Measurements from ENCODE around the gene ADORA2B.

Gene ADORA2B

DNA sequence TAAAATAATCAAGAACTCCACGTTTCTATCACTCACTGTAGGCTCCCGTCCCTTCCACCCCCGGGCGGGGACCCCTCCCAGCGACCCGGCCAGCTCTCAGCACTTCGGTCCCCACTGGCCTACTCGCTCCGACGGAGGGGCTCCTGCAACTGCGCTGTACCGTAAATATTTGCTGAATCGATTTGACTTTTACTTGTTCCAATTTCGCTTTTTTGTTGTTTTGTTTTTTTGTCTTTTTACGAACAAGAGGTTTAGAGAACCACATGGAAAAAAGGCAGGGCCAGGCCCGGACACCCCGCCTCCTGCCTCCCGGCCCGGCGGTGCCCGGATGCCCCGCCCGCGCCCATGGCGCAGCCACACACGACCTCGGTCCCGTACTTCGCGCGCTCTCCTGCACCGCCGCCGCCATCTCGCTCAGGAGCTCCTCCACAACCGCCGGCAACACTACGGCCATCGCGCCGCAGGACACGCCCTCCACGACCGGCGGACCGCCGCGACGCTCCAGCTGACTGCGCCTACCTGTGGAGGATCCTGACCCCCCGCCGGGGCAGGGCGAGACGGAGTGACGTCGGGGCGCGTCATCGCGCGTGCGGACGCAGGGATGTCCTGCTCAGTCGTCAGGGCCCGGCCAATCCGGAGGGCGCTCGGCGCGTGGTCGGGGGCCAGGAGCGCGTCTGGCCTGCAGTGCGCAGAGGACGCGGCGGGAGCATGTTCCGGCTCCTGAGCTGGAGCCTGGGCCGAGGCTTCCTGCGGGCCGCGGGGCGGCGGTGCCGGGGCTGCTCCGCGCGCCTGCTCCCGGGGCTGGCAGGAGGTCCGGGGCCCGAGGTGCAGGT, 54.4 kb downstream of the ADORA2B start, which contains the start of the genes TTC19 and ZSWIM7 (continued):
- TF ChIP-seq, protein P1, sequence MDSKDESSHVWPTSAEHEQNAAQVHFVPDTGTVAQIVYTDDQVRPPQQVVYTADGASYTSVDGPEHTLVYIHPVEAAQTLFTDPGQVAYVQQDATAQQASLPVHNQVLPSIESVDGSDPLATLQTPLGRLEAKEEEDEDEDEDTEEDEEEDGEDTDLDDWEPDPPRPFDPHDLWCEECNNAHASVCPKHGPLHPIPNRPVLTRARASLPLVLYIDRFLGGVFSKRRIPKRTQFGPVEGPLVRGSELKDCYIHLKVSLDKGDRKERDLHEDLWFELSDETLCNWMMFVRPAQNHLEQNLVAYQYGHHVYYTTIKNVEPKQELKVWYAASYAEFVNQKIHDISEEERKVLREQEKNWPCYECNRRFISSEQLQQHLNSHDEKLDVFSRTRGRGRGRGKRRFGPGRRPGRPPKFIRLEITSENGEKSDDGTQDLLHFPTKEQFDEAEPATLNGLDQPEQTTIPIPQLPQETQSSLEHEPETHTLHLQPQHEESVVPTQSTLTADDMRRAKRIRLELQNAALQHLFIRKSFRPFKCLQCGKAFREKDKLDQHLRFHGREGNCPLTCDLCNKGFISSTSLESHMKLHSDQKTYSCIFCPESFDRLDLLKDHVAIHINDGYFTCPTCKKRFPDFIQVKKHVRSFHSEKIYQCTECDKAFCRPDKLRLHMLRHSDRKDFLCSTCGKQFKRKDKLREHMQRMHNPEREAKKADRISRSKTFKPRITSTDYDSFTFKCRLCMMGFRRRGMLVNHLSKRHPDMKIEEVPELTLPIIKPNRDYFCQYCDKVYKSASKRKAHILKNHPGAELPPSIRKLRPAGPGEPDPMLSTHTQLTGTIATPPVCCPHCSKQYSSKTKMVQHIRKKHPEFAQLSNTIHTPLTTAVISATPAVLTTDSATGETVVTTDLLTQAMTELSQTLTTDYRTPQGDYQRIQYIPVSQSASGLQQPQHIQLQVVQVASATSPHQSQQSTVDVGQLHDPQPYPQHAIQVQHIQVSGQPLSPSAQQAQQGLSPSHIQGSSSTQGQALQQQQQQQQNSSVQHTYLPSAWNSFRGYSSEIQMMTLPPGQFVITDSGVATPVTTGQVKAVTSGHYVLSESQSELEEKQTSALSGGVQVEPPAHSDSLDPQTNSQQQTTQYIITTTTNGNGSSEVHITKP (tag by site-specific recombination; IDR thresholded peaks at IDR 0.05), result peak; percentile 83
- peak; percentile 100 for TF ChIP-seq SCRT2 (tag by site-specific recombination; IDR thresholded peaks at IDR 0.05)
- TF ChIP-seq YY1 (tag by site-specific recombination; IDR thresholded peaks at IDR 0.05), result peak; percentile 95
- TF ChIP-seq ZNF776 (tag by site-specific recombination; IDR thresholded peaks at IDR 0.05; ENCODE audit: borderline replicate concordance), result no peak
- peak; percentile 99 for TF ChIP-seq SCRT1 (tag by site-specific recombination; IDR thresholded peaks at IDR 0.05; ENCODE audit: borderline replicate concordance)
- peak; percentile 81; the same call in 1 of the 2 replicates for TF ChIP-seq ZNF785 (tag by site-specific recombination; IDR thresholded peaks at IDR 0.05)
- TF ChIP-seq, protein P2, sequence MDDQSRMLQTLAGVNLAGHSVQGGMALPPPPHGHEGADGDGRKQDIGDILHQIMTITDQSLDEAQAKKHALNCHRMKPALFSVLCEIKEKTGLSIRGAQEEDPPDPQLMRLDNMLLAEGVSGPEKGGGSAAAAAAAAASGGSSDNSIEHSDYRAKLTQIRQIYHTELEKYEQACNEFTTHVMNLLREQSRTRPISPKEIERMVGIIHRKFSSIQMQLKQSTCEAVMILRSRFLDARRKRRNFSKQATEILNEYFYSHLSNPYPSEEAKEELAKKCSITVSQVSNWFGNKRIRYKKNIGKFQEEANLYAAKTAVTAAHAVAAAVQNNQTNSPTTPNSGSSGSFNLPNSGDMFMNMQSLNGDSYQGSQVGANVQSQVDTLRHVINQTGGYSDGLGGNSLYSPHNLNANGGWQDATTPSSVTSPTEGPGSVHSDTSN (CRISPR knock-in tag; IDR thresholded peaks at IDR 0.05), result peak; percentile 97
- TF ChIP-seq ZNF792 (tag by site-specific recombination; IDR thresholded peaks at IDR 0.05), result peak; percentile 77; the same call in 1 of the 2 replicates
- peak; percentile 71 for TF ChIP-seq SP3 (tag by site-specific recombination; IDR thresholded peaks at IDR 0.05)
- TF ChIP-seq ZNF623 (tag by site-specific recombination; IDR thresholded peaks at IDR 0.05), result no peak
- TF ChIP-seq ZBTB1 (tag by site-specific recombination; IDR thresholded peaks at IDR 0.05), result 0 out of 2 replicates have a peak, but pooled peaks have one; percentile 47
- TF ChIP-seq ZNF843 (tag by site-specific recombination; IDR thresholded peaks at IDR 0.05), result peak; percentile 63
- TF ChIP-seq TRIM28 (IDR thresholded peaks at IDR 0.05; ENCODE audit: borderline replicate concordance, low read length), result no peak
- no peak for TF ChIP-seq ZNF585B (tag by site-specific recombination; IDR thresholded peaks at IDR 0.05)
- TF ChIP-seq OSR2 (tag by site-specific recombination; IDR thresholded peaks at IDR 0.05), result peak; percentile 59; the same call in 1 of the 2 replicates
- no peak for TF ChIP-seq ZNF202 (tag by site-specific recombination; IDR thresholded peaks at IDR 0.05; ENCODE audit: borderline replicate concordance)
- no peak for TF ChIP-seq ZNF138 (tag by site-specific recombination; IDR thresholded peaks at IDR 0.05; ENCODE audit: borderline replicate concordance)
- TF ChIP-seq ZNF521 (tag by site-specific recombination; IDR thresholded peaks at IDR 0.05), result no peak
- TF ChIP-seq, protein P3, sequence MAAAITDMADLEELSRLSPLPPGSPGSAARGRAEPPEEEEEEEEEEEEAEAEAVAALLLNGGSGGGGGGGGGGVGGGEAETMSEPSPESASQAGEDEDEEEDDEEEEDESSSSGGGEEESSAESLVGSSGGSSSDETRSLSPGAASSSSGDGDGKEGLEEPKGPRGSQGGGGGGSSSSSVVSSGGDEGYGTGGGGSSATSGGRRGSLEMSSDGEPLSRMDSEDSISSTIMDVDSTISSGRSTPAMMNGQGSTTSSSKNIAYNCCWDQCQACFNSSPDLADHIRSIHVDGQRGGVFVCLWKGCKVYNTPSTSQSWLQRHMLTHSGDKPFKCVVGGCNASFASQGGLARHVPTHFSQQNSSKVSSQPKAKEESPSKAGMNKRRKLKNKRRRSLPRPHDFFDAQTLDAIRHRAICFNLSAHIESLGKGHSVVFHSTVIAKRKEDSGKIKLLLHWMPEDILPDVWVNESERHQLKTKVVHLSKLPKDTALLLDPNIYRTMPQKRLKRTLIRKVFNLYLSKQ (tag by site-specific recombination; IDR thresholded peaks at IDR 0.05; ENCODE audit: borderline replicate concordance), result no peak
- TF ChIP-seq ZNF555 (tag by site-specific recombination; conservative IDR thresholded peaks at IDR 0.05), result no peak
- TF ChIP-seq GLIS2 (tag by site-specific recombination; IDR thresholded peaks at IDR 0.05), result peak; percentile 100
- TF ChIP-seq ZNF2 (tag by site-specific recombination; IDR thresholded peaks at IDR 0.05), result peak; percentile 95
- TF ChIP-seq HOXD13 (CRISPR knock-in tag; IDR thresholded peaks at IDR 0.05; ENCODE audit: borderline replicate concordance), result no peak
- TF ChIP-seq HOXA7 (CRISPR knock-in tag; IDR thresholded peaks at IDR 0.05; ENCODE audit: borderline replicate concordance), result no peak
- peak; percentile 75 for TF ChIP-seq ZFP37 (tag by site-specific recombination; IDR thresholded peaks at IDR 0.05)
- TF ChIP-seq ZNF114 (tag by site-specific recombination; IDR thresholded peaks at IDR 0.05), result no peak
- no peak for TF ChIP-seq ZNF423 (tag by site-specific recombination; IDR thresholded peaks at IDR 0.05)
- TF ChIP-seq, protein P4, sequence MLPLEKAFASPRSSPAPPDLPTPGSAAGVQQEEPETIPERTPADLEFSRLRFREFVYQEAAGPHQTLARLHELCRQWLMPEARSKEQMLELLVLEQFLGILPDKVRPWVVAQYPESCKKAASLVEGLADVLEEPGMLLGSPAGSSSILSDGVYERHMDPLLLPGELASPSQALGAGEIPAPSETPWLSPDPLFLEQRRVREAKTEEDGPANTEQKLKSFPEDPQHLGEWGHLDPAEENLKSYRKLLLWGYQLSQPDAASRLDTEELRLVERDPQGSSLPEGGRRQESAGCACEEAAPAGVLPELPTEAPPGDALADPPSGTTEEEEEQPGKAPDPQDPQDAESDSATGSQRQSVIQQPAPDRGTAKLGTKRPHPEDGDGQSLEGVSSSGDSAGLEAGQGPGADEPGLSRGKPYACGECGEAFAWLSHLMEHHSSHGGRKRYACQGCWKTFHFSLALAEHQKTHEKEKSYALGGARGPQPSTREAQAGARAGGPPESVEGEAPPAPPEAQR (tag by site-specific recombination; IDR thresholded peaks at IDR 0.05), result no peak
- no peak for TF ChIP-seq ZNF311 (tag by site-specific recombination; IDR thresholded peaks at IDR 0.05; ENCODE audit: borderline replicate concordance)
- peak; percentile 94 for TF ChIP-seq ZNF335 (tag by site-specific recombination; conservative IDR thresholded peaks at IDR 0.05)
- no peak for TF ChIP-seq ZNF830 (tag by site-specific recombination; IDR thresholded peaks at IDR 0.05; ENCODE audit: low read depth)
- TF ChIP-seq, protein P5, sequence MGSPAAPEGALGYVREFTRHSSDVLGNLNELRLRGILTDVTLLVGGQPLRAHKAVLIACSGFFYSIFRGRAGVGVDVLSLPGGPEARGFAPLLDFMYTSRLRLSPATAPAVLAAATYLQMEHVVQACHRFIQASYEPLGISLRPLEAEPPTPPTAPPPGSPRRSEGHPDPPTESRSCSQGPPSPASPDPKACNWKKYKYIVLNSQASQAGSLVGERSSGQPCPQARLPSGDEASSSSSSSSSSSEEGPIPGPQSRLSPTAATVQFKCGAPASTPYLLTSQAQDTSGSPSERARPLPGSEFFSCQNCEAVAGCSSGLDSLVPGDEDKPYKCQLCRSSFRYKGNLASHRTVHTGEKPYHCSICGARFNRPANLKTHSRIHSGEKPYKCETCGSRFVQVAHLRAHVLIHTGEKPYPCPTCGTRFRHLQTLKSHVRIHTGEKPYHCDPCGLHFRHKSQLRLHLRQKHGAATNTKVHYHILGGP (tag by site-specific recombination; IDR thresholded peaks at IDR 0.05), result no peak

Measured in HEK293 (cell line).